ENCODE data around the gene SPCS3.
A peak's percentile ranks its signal among the peaks of the same experiment; 100 is the strongest.
"Not testable (repeated sequence)": the region's sequence is repeated elsewhere in the genome, so short reads cannot be mapped to it uniquely, and the experiment has no call there.

Gene SPCS3

GRCh38 chr4:176346836-176347235, 27.1 kb downstream of the SPCS3 start:
- not testable (repeated sequence) for DNase-seq (ENCODE audit: low spot score)

DNA sequence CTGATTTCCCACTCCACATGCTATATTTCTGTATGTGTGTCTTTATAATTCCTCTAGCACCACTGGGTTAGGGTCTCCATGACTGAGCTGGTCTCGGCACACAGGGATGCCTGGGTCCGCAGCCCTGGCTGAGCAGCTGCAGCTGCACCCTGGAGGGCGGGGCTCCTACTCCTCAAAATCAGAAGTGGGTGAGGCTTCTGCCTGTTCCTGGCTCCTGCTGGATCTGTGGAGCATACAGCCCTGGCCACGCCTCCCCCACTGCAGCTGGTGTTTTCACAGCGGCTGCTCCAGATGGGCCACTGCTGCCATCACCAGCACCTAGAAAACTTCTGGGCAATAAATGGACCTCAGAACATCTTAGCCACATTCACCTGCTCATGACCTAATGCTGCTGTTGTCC, 30.9 kb downstream of the SPCS3 start:
- DNase-seq (ENCODE audit: low spot score), result no peak

DNA sequence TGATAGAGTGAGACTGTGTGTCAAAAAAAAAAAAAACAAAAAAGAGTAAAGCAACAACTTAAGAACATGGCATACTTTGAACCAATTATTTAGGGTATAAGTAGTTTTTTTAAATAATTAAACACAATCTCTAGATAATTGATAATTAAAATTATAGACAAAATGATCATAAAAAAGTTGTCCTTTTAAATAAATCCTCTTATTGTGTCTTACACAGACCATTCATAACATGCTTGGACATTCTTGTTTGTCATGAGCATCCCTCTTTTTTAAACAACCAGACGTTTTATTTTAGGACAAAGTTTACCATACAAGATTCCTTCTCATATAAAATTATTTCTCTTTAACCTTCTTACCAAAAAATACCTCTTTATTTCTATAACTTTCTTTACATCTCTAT, 35.1 kb downstream of the SPCS3 start:
- no peak for DNase-seq (ENCODE audit: low spot score)

- no peak for DNase-seq (ENCODE audit: low spot score)
These were observed 37.8 kb downstream of the SPCS3 start for GRCh38 chr4:176357359-176358082.

DNA sequence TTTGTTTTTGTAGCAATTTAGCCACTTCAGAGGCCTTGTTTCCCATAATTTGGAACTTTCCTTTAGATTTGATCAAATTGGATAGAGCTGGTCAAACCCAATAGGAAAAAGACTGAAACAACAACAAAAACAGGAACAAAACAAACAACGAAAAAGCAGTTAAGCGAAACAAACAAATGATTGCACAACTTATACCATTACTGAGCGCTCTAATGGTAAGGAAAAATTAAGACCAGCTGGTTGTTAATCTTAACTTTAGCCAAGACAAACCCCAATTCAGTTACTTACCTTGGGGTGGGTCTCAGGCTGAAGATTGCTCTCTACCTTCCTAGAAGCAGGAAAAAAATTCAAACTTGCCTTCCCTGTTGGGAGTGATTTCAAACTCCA, 38.3 kb downstream of the SPCS3 start:
- no peak for DNase-seq (ENCODE audit: low spot score)

DNA sequence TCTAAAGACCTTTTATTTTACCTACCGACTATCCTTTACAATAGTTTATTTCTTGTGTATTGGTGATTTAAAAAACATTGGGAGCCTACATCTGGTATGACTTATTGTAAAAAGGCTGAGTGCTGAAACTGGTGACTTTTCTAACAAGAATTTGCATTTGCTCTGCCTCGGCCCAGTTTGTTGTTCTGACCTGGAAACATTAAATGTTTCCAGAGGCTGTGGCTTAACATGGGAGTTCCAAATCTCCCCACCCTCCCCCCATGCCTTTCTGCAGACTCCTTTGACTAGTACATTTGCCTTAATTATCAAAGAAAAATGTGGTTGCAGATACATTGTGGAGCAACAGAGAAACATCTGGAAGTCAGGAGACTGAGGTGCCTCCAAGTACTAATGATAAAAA, 39.8 kb downstream of the SPCS3 start:
- peak; percentile 86 for DNase-seq (ENCODE audit: low spot score)

GRCh38 chr4:176360446-176360845, 40.7 kb downstream of the SPCS3 start:
- DNase-seq (ENCODE audit: low spot score), result no peak

GRCh38 chr4:176363072-176363471, 43.3 kb downstream of the SPCS3 start:
- DNase-seq (ENCODE audit: low spot score), result no peak

DNA sequence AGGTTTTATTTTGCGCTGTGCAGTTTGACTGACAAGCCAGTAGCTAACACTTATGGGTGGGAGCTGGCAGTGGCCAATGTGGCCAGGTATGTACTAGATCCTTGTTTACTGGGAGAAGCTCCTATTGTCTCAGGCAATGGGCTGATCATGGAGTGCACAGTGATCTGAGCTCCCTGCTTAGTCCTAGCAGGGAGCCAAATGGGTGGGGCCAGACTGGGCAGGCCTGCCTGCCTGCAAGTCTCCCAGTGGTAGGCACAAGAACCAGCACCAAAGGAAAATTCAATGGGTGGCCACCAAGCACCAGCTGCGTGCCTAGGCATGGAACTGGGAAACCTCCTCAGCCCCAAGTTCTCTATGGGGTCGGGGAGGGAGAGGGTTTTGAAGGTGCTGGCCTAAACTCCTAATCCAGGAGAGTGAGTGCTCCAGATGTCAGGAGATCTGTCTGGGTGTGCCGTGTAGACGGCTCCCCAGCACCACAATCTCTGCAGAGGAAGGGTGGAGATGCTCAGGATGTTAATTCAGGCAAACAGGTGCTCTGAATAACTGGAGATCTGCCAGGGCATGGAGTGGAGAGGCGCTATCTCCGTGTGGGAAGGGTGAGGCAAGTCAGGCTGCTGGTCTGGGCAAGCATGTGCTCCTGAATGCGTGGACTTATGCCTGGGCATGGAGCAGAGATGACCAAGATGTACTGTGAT, 48.2 kb downstream of the SPCS3 start:
- DNase-seq (ENCODE audit: low spot score), result no peak

GRCh38 chr4:176376032-176376614, 56.4 kb downstream of the SPCS3 start:
- peak; percentile 27 for DNase-seq (ENCODE audit: low spot score)

DNA sequence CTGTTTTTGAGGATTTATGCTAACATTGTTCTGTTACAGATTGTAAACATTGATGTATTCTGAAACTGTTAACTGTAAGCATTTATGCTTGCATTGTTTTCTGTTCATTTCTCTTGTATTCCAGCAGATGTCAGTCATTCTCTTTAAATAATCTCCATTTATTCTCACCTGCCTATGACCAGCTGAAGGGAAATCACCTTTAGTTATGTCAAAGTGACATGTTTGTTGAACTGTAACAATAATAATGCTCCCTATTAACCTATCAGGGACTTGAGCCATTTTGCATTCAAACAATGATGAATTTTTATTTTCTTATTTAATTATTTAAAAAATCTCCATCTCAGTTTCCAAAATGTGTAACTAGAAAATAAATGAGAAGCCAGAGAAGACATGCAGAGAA, 58.0 kb downstream of the SPCS3 start:
- DNase-seq (ENCODE audit: low spot score), result no peak

- DNase-seq (ENCODE audit: low spot score), result no peak
These were observed 60.8 kb downstream of the SPCS3 start for GRCh38 chr4:176380352-176381157.
